HG03575 (cell line): ENCODE results near the gene RNPEP.
"Not testable (repeated sequence)": the region's sequence is repeated elsewhere in the genome, so short reads cannot be mapped to it uniquely, and the experiment has no call there.

Experiments
- ATAC-seq: cut with Tn5 transposase; IDR thresholded peaks from one replicate; pipeline ENCODE4 v1.9.1; 2021; ENCODE audit not compliant: unreplicated experiment, insufficient number of reproducible peaks, low FRiP score; ENCODE audit errors: extremely low read depth

Gene RNPEP, protein sequence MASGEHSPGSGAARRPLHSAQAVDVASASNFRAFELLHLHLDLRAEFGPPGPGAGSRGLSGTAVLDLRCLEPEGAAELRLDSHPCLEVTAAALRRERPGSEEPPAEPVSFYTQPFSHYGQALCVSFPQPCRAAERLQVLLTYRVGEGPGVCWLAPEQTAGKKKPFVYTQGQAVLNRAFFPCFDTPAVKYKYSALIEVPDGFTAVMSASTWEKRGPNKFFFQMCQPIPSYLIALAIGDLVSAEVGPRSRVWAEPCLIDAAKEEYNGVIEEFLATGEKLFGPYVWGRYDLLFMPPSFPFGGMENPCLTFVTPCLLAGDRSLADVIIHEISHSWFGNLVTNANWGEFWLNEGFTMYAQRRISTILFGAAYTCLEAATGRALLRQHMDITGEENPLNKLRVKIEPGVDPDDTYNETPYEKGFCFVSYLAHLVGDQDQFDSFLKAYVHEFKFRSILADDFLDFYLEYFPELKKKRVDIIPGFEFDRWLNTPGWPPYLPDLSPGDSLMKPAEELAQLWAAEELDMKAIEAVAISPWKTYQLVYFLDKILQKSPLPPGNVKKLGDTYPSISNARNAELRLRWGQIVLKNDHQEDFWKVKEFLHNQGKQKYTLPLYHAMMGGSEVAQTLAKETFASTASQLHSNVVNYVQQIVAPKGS

DNA sequence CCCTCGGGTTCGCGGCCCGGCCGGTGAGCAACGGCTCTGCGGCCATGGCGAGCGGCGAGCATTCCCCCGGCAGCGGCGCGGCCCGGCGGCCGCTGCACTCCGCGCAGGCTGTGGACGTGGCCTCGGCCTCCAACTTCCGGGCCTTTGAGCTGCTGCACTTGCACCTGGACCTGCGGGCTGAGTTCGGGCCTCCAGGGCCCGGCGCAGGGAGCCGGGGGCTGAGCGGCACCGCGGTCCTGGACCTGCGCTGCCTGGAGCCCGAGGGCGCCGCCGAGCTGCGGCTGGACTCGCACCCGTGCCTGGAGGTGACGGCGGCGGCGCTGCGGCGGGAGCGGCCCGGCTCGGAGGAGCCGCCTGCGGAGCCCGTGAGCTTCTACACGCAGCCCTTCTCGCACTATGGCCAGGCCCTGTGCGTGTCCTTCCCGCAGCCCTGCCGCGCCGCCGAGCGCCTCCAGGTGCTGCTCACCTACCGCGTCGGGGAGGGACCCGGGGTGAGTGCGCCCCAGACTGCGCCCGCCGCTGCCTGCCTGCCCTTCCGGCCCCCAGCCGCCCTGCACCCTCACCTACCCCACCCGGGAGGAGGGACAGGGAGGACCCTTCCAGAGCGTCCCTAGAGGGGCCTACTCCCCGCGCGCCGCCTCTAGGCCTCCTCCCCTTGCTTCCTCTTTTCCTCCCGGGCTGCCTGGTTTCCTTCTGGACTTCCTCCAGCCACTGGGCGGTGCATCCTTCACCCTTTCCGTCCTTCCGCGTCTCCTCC is at the start of gene RNPEP:
RNPEP (plus strand) TSS at position 26 of the 757 bp plus-strand sequence; CDS start at position 45, 19 bp downstream.
- ATAC-seq: no peak

DNA sequence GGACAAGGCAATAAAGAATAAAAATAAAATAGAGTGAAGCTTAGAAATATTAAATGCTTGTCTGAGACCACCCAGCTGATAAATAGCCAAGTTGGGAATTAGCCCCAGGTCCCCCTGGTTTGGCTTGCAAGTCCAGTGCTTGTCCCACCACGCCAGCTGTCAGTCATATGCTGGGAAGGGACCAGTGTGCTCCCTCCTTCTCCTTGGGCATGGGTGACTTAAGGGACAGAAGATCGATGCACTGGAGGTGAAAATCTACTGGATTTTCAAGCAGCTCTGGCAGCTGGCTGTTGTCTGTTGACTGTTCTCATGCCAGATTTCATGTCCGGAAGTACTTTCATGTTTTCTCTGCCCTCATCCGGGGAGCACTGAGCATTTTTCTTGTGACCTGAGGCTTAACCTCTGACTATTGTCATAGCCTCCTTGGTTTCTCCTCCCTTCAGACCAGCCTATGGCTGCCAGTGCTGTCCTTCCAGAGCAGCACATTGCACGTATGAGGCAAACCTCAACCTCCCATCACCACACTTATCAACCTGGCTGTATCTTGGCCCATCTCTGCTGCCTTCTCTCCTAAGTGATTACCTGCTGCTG is 48.5 kb upstream of the RNPEP start:
- no peak for ATAC-seq

- ATAC-seq: no peak
Measured at GRCh38 chr1:201937624-201938213, 44.7 kb upstream of the RNPEP start.

DNA sequence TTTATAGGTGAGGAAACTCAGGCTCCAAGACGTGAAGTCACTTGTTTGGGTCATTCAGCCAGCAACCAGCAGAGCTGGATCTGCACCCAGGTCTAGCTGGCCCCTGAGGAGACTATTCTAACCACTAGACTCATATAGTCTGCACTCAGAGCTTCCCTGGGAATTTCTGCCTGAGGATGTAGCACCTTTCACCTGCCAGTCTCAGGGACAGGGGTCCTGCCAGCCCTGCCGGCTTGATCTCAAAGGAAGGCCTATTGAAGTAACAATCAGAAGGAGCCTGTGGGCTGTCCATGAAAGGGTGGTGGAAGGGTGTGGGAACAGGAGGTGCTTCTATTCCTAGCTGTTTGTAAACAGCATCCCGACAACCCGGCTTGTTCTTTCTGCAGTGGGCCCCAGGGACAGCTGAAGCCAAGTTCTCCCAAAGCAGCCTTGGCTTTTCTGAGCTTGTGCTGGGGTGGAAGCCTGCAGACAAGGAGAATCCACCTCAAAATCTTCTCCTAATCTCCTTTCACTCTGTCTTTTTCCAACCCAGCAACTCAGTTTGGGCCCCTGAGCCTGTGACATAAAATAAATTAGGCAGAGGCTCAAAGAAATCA is 43.9 kb upstream of the RNPEP start:
- ATAC-seq: no peak

DNA sequence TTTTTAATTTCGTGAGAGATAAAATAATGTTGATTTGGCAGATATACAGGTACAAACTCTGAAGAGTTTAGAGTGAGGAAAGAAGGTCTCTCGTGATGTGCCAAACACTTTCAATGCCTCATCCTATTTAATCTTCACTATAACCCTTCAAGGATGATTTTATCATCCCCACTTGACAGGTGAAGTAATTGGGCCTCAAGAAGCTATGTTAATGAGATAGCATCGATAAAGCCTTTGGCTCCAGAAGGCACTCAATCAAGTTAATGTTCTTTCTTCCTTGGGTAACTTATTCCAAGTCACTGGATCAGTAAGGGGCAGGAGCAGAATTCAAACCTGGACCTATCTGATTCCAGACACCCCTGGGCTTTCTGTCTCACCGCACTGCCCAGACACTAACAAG is 43.3 kb upstream of the RNPEP start:
- ATAC-seq: no peak

GRCh38 chr1:201939574-201939973 is 42.9 kb upstream of the RNPEP start:
- no peak for ATAC-seq

DNA sequence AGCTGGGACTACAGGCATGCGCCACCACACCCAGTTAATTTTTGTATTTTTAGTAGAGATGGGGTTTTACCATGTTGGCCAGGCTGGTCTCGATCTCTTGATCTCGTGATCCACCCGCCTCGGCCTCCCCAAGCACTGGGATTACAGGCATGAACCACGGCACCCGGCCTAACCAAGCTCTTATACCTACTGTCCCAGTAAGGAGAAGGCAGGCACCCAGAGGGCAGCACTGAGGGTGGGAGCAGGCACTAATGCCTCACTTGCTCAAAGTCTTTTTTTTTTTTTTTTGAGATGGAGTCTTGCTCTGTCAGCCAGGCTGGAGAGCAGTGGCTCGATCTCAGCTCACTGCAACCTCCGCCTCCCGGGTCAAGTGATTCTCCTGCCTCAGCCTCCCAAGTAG is 42.1 kb upstream of the RNPEP start:
- not testable (repeated sequence) for ATAC-seq

- ATAC-seq: no peak
Measured at GRCh38 chr1:201941420-201942128, 40.9 kb upstream of the RNPEP start.

- ATAC-seq: no peak
Measured at GRCh38 chr1:201942129-201942495, 40.3 kb upstream of the RNPEP start.

DNA sequence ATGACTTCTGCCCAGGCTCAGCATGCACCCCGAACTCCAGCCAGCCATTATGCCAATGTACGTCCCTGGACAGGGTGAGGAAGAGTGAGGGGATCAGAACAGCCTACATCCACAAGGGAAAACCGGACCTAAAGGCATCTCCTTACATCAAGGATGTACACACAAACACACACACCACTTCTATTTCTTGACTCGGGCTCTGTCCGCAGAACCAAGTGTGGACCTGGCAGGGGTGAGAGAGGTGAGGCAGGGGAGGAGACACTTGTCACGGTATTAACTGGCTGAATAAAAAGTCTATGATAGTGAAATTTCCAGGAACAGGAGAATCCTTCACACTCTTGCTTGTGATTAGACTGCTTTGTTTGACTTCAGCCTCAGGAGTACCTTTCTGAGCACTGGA is 38.4 kb upstream of the RNPEP start:
- ATAC-seq: no peak

DNA sequence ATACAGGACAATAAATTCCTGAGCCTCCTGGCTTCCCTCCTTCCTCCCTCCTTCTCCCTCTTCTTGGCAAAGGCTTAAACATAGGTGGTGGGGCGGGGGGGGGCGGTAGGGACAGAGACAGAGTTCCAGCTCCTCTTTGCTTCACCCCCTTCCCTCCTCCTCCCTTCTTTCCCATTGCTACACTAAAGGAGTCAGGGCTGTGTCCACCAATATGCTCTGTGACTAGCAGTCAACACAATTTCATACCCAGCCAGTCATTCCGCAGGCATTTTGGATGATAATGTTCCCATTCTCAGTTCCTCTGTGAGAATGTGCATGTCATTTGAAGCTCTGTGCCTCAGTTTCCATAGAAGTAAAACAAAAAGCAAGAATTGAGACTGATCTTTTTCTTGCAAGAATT is 37.8 kb upstream of the RNPEP start:
- no peak for ATAC-seq

DNA sequence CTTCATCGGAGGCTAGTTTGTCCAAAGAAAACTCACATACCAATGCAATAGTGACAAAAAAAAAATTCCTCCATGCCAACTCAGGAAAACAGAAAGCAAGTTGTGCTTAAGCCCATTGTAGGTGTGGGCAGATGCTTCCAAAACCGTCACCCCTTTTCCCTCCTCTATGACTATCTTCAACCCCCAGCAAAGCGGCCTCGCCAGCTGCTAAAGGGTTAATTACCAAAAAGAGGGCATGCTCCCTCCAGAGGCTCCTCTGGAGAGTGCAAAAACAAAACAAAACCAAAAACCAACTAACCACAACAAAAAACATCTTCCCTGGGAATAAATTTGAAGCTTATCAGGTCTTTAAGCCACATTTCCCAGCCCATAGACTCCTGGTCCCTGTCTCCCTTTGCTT is 37.3 kb upstream of the RNPEP start:
- ATAC-seq: no peak

DNA sequence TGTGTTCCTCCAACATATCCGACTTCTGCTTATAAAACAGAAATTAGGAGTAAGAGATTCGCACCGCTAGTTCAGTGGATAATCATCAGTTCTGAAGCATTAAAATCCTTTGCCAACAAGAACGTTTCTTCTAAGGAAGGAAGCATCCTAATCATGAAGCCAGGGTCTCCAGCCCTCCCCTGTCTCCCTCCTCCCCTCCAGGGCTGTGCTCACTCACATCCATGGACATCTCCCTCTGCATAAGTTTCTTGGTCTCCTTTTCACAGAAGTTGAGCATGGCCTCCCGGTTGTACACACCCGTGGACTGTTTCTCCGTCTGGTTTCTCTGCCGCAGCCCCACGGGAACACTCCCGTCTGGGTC is 36.6 kb upstream of the RNPEP start:
- ATAC-seq: no peak

DNA sequence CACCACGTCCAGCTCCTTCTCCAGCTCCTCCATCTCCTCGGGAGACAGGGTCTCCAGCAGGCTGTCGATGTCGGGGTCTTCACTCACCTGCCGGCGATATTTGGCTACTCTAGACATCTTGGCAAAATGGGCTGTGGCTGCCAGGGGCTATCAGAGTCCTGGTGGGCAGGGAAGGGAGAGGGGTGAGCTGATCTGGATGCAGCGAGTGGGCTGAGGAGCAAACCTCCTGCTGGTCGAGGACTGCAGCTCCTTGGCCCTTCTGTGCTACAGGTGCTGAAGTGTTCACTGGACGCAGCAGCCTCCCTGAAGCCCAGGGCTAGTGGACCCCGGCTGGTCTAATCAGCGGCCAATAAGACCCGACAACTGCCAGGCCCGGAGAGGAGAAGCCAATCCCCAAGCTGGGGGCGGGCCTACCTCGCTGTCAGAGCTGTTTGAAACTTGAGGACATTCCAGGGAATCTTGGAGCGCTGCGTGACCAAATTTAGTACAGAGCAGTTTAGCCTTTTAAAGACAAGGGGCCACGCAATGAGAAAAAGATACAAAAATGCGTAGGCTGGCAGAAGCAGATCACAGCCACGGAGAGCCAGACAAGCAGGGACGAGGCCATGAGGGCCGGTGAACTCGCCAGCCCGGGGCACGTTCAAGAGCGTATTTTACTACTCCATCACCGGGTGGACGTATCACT is 36.1 kb upstream of the RNPEP start, which contains the start of gene LMOD1:
LMOD1 (minus strand) TSS at position 325 of the 685 bp plus-strand sequence; CDS start at position 117, 208 bp downstream.
- ATAC-seq: no peak

DNA sequence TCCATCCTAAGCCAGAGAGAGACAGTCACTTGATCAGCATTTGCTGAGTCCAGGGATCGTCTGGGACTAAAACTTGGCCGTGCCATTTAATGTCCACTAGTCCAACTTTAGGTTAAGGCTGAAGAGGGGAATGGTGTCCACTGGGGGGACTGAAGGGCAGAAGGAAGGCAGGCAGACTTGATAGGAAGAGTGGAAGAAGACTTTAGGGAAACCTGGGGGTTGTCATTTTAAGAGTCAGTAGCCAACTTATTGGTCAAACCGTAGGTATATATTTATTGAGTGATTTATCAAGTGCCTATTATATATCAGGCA is 34.8 kb upstream of the RNPEP start:
- no peak for ATAC-seq

GRCh38 chr1:201949491-201949890 is 33.0 kb upstream of the RNPEP start:
- ATAC-seq: no peak

DNA sequence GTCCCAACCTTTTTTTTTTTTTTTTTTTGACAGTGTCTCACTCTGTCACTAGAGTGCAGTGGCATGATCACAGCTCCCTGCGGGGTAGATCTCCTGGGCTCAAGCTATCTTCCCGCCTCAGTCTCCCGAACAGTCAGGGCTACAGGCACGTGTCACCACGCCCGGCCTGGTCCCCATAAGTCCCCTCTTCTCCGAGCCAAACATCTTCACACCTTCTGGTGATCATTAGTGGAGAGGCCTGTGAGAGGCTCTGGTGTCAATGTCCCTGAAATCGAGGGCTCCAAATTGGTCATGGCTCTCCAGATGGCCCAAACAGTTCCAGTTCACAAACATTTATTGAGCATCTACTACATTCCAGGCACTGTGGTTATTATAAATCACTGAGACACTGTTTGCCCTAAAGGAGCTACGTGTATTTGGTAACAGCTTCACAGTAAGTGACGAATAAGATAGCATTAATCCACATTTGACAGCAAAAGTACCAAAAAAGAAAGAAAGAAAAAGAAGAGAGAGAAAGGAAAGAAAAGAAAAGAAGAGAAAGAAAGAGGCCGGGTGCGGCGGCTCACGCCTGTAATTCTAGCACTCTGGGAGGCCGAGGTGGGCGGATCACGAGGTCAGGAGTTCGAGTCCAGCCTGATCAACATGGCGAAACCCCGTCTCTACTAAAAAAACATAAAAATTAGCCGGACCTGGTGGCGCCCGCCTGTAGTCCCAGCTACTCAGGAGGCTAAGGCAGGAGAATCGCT is 28.0 kb upstream of the RNPEP start:
- no peak for ATAC-seq
